AG09309 (cell line): Measurements from ENCODE around the gene NRXN3.

Source experiments
- DNase-seq: peaks from one replicate; pipeline ENCODE4 v3.0.0-alpha.2; 2010; ENCODE audit warnings: low read depth
- H3K4me3 ChIP-seq: 2 replicates; pipeline ENCODE4 v1.5.1; 2011; ENCODE audit warnings: mild to moderate bottlenecking, low read depth, low read length, moderate library complexity; ENCODE audit not compliant: control insufficient read depth
- CTCF ChIP-seq: IDR thresholded peaks from 2 replicates; pipeline ENCODE4 v1.5.1; 2011; ENCODE audit warnings: mild to moderate bottlenecking, low read depth, low read length, inconsistent platforms; ENCODE audit not compliant: insufficient read depth, control insufficient read depth; ENCODE audit errors: missing control alignments

The NRXN3 gene

DNA sequence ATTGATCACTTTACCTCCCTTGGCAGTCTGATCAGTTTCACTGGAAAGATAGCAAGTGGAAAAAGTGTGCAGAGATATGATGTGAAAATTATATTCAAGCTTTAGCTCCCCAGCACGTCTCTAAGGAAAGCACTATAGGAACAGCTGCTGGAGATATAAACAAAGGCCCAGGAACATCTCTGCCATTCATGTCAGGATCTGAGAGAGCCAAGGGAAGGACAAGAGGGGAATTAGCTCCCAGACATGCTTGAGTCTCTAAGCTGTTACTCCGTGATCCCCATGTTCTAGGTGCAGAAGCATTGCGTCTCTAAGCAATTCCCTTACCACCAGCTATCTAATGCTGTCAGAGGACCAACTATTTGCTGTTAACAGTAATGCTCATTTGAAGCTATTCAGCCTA, 1341.0 kb downstream of the NRXN3 start:
- no peak for DNase-seq
- no peak for TF ChIP-seq CTCF
- H3K4me3 ChIP-seq, result no peak overlapping the region

GRCh38 chr14:79513446-79513845, 1343.3 kb downstream of the NRXN3 start:
- DNase-seq, result no peak
- H3K4me3 ChIP-seq, result no peak overlapping the region
- no peak for TF ChIP-seq CTCF

DNA sequence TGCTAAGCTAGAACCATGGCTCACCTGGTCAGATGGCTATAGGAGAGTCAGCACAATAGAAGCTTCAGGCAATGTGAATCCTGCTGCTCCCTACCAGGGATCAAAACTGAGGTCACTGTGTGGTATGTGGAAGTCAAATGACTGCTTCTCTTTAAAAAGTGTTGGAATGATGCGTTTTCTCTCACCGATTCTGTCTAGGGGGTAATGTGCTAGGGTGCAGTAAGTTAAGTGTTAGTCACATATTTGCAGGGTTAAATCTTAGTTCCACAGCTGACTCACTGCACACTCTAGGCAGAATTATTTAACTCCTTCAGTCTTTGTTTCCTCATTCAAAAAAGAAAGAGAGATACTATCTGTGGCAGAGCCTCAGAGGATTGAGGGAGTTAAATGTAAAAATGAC, 1344.5 kb downstream of the NRXN3 start:
- no peak for DNase-seq
- TF ChIP-seq CTCF, result no peak
- H3K4me3 ChIP-seq, result no peak overlapping the region

DNA sequence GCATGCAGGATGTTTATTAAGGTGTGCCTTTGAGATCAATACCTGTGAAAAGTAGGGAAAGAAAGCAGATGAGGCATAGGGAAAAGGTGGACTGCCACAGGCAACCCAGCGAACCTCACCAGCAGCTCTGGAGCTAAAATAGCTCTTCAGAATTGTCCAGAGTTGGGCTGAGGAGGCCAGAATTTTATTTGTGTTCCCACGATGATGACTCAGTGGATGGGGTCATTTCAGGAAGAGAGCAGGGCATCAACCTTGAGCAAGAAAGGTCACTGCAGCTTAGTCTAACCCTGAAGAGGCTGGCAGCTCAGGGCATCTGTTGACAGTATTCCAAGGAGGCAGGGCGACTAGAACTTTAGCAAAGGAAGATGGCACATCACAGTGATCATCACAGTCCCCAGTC, 1345.0 kb downstream of the NRXN3 start:
- DNase-seq, result no peak
- H3K4me3 ChIP-seq, result no peak overlapping the region
- no peak for TF ChIP-seq CTCF

- no peak for TF ChIP-seq CTCF
- DNase-seq, result no peak
- no peak overlapping the region for H3K4me3 ChIP-seq
Observed at GRCh38 chr14:79516009-79516408, 1345.8 kb downstream of the NRXN3 start.

GRCh38 chr14:79525416-79525815, 1355.2 kb downstream of the NRXN3 start:
- no peak for TF ChIP-seq CTCF
- H3K4me3 ChIP-seq, result no peak overlapping the region
- no peak for DNase-seq

DNA sequence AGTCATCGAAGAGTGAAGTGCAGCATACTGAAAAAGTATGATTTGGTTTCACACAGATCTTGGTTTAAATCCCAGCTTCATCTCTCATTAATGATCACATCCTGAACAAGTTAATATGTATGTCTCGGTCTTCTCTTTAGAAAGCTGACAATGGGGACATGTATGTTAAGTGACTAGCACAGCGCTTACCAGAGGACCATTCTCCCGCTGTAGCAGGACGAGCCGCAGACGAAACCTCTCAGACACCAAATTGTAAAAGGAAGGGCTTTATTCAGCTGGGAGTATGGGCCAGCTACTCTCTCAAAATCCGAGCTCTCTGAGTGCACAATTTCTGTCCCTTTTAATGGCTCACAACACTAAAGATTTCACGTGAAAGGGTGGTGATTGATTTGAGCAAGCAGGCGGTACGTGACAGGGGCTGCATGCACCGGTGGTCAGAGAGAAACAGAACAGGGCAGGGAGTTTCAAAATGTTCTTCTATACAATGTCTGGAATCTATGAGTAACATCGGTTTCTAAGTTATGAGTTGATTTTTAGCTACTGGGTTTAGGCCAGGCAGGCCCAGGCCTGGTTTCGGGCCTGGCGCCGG, 1358.7 kb downstream of the NRXN3 start:
- TF ChIP-seq CTCF, result no peak
- DNase-seq, result no peak
- H3K4me3 ChIP-seq, result no peak overlapping the region
